Psoas muscle (tissue), 8 donors: ENCODE results near the gene LMOD1. TPM values are rescaled to one million over a fixed set of nuclear protein-coding genes. Genes with fewer than 3 reads are reported as not detected.

ENCODE experiments used
- ATAC-seq, 4 donors: fragments of 200-7000 bp; cut with Tn5 transposase; one replicate each; pipeline ENCODE4 v1.9.1; 2020; ENCODE audit warnings: moderate library complexity in 3 of 4, mild to moderate bottlenecking in 2 of 4
- DNase-seq, 2 donors: peaks; one replicate each; pipeline ENCODE4 v3.0.0-alpha.2; 2020
- H3K27ac ChIP-seq: fragments of 200-600 bp; one replicate; pipeline ENCODE4 v1.8.0; 2022
- H3K27me3 ChIP-seq, 3 donors: fragments of 200-600 bp in 1 of 3; one replicate each; pipeline versions ENCODE4 v1.6.1 to v1.8.0; 2013 to 2022; ENCODE audit warnings: low read length in 2 of 3, mild to moderate bottlenecking in 2 of 3, moderate library complexity in 1 of 3; ENCODE audit not compliant: insufficient read depth in 3 of 3
- H3K36me3 ChIP-seq, 2 donors: fragments of 200-600 bp in 1 of 2; one replicate each; pipeline versions ENCODE4 v1.6.1 to v1.8.0; 2013 to 2022; ENCODE audit warnings: low read depth in 1 of 2, mild to moderate bottlenecking in 1 of 2, moderate library complexity in 1 of 2; ENCODE audit not compliant: insufficient read depth in 1 of 2
- H3K4me1 ChIP-seq: fragments of 200-600 bp; one replicate; pipeline ENCODE4 v1.8.0; 2022
- H3K4me3 ChIP-seq: fragments of 200-600 bp; one replicate; pipeline ENCODE4 v1.8.0; 2022; ENCODE audit warnings: mild to moderate bottlenecking
- H3K9me3 ChIP-seq: fragments of 200-600 bp; one replicate; pipeline ENCODE4 v1.8.0; 2022
- WGBS, 3 donors: extraction: QIAGEN DNeasy Blood & Tissue Kit; methylation state at CpG; one replicate each; pipeline versions ENCODE4 v1.1.6 to v1.1.7; 2013; 5-methylcytosine and 5-hydroxymethylcytosine counted together
- intact Hi-C, 2 donors: fragments of 100-400 bp; cut with DNase I; formaldehyde crosslinking; loops; one replicate each; pipeline versions ENCODE4 v1.11.0 to v1.14.2; 2022
- polyA plus RNA-seq, 3 donors: library from polyadenylated mRNA; stranded (reverse); fragments of 200-250 nt; gene quantifications; one replicate each; pipeline ENCODE4 v1.2.3, GENCODE V29; 2013
- total RNA-seq, 4 donors: library from RNA; stranded (reverse); fragmentation: NEBNext Ultra II Directional in 2 of 4; extraction: Animal tissue kit (Norgen Biotek cat#: 25700) in 2 of 4; gene quantifications; one replicate each; pipeline versions ENCODE4 v1.2.1 to v1.2.4, GENCODE V29; 2021 to 2023
- TF ChIP-seq, protein P1 (sequence below): fragments of 200-600 bp; IDR thresholded peaks from one replicate; pipeline ENCODE4 v1.8.0; 2022; ENCODE audit warnings: antibody characterized with exemption
- donor health status: healthy with polysubstance abuse.
- donor health status: DM: no; HTN: no; CAD: no; lungs with moderate emphysema.
- donor health status: Bipolar disorder and iron deficiency.
- donor health status: healthy.
- donor health status: DM: yes; HTN: yes; CAD: no.
- donor health status: DM: no; HTN: no; CAD: no.
- donor health status: DM: no; HTN: no; CAD: no.
- donor health status: DM: yes; HTN: yes; CAD: no.

Gene LMOD1
- total and polyA plus RNA-seq, 7 donors: 4.9 to 45.4 (median 15.5) TPM

DNA sequence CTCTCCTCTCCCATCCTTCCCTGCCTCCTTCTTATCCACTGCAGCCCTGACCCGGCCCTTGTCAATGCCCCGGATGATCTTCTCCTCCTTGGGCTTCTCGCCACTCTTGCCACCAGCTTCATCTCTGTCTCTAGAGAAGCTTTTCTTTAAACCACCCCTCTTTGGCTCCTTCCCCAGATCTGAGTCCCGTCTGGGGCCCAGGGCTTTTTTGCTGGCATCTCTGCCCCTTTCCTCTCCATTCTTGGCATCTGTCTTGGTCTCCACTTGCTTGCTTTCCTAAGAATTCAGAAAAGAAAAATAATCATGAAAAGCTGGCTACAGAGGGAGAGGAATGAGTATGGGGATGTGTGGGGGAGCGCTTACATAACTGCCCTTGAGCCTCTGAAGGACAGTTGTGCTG is 45.9 kb downstream of the LMOD1 start:
- DNase-seq (no peak), ATAC-seq (no peak)
- peaks cover 0 to 33% of the 10 kb centered on the region in 2 donors for H3K36me3 ChIP-seq
- TF ChIP-seq, protein P1, sequence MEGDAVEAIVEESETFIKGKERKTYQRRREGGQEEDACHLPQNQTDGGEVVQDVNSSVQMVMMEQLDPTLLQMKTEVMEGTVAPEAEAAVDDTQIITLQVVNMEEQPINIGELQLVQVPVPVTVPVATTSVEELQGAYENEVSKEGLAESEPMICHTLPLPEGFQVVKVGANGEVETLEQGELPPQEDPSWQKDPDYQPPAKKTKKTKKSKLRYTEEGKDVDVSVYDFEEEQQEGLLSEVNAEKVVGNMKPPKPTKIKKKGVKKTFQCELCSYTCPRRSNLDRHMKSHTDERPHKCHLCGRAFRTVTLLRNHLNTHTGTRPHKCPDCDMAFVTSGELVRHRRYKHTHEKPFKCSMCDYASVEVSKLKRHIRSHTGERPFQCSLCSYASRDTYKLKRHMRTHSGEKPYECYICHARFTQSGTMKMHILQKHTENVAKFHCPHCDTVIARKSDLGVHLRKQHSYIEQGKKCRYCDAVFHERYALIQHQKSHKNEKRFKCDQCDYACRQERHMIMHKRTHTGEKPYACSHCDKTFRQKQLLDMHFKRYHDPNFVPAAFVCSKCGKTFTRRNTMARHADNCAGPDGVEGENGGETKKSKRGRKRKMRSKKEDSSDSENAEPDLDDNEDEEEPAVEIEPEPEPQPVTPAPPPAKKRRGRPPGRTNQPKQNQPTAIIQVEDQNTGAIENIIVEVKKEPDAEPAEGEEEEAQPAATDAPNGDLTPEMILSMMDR: no peak
- WGBS, 3 donors: 63 to 69% (median 65%) methylated on average over 5 of the region's 5 CpGs
- H3K4me1 ChIP-seq: peaks cover 37% of the 10 kb centered on the region
- no peak overlapping the region for H3K27ac ChIP-seq
- H3K4me3 ChIP-seq: no peak overlapping the region
- no peaks in the 10 kb centered on the region for H3K27me3 ChIP-seq
- H3K9me3 ChIP-seq: no peaks in the 10 kb centered on the region
- intact Hi-C loops: no loop called here

DNA sequence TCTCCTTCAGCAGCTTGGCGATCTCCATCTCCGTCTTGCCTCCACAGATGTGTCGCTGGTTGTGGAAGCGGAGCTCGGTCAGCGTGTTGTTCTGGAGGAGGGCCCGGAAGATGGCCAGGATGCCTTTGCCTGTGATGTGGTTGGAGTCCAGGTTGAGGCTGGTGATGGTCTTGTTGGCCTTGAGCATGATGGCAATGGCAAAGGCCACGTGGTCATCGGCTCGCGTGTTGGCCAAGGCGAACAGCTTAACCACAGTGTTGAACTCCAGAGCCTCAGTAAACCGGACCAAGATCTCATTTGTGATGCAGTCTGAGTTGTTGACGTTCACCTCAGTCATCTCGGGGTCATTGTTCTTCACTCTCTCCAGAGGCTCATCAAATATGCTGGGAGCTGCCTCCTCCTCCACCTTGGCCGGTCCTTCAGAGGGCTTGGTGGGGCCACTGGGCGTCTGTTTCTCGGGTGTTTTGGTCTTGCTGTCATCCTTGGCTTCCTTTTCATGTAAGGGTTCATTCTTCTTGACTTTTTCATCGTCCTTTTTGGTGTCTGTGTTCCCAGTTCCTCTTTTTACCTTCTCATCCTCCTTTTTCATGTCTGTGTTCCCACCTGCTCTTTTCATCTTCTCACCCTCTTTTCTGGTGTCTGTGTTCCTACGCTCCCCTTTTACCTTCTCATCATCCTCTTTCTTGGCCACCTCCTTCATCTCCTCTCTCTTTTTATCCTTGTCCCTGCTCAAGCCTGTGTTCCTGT is 46.5 kb downstream of the LMOD1 start:
- intact Hi-C loops: loop anchor here (5.0 to 10.0 kb wide), 2 partner anchors 57 to 235 kb away; partner anchors contain the start of gene TIMM17A (in 2 of the 2)
- DNase-seq (no peak), ATAC-seq (no peak)
- peaks cover 35% of the 10 kb centered on the region for H3K4me1 ChIP-seq
- no peak overlapping the region for H3K4me3 ChIP-seq
- TF ChIP-seq, protein P1: no peak
- 71 to 89% (median 76%) methylated on average over 20 of the region's 20 CpGs for WGBS, 3 donors
- H3K36me3 ChIP-seq: peaks cover 0 to 33% of the 10 kb centered on the region in 2 donors
- peak overlapping the region; percentile 21 for H3K27ac ChIP-seq
- H3K9me3 ChIP-seq: no peaks in the 10 kb centered on the region
- no peaks in the 10 kb centered on the region for H3K27me3 ChIP-seq

DNA sequence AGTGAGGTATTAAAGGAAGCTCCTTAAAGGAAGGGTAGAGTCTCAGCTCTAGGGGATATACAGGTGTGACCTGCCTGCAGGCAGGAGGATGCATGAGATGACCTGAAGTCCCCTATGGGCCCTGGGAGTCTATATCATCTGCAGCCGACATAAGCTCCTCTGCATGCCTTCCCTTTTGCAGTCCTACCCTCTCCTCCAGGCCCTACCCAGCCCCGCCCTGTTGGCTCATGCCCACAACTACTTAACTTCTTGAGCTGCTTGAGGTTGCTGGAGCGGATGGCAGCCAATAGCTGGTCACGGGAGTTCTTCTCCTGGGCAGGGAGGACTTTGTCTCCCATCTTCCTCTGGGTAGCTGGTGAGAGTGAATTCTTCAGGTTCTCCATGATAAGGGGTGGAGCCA is 47.4 kb downstream of the LMOD1 start:
- TF ChIP-seq, protein P1: no peak
- no peaks in the 10 kb centered on the region for H3K27me3 ChIP-seq
- 38 to 49% (median 49%) methylated on average over 4 of the region's 4 CpGs for WGBS, 3 donors
- peaks cover 0 to 34% of the 10 kb centered on the region in 2 donors for H3K36me3 ChIP-seq
- ATAC-seq (no peak), DNase-seq (no peak)
- H3K9me3 ChIP-seq: no peaks in the 10 kb centered on the region
- intact Hi-C loops: loop anchor here (5.0 to 10.0 kb wide), 2 partner anchors 58 to 236 kb away; partner anchors contain the start of gene TIMM17A (in 2 of the 2)
- H3K27ac ChIP-seq: peak overlapping the region; percentile 21
- no peak overlapping the region for H3K4me3 ChIP-seq
- peaks cover 31% of the 10 kb centered on the region for H3K4me1 ChIP-seq

DNA sequence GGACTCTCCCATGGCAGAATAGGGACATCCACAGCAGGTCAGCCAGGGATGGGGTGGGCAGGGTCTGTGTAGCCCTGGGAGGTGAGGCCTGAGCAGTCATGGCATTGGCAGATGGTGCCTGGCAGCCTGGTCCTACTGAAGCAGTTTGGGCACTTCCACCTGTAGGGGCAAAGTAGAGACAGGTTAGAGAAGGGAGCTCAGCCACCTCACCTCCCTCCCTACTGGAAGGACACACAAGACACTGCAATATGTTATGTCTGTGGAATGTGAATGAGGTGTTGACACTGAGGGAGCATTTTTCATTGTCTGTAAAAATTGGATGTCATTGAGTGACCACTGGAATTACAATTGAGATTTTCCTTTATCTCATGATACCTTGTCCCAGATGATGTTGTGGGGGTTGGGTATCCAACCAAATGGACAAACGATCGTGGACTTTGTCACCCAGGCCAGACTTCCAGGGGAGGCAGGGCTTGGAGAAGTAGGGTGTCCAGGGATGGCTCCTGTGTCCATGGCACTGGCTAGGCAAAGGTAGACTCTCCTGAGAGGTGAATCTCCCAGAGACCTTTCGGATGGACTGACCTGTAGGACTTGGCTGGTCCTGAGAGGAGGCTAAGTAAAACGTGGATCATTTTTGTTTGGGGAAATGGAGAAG is 48.0 kb downstream of the LMOD1 start:
- H3K27ac ChIP-seq: peak overlapping the region; percentile 21
- TF ChIP-seq, protein P1: no peak
- H3K36me3 ChIP-seq: peaks cover 0 to 40% of the 10 kb centered on the region in 2 donors
- intact Hi-C loops: loop anchor here (5.0 to 10.0 kb wide), 2 partner anchors 59 to 236 kb away; partner anchors contain the start of gene TIMM17A (in 2 of the 2)
- H3K4me3 ChIP-seq: no peak overlapping the region
- no peaks in the 10 kb centered on the region for H3K27me3 ChIP-seq
- WGBS, 3 donors: 41 to 69% (median 56%) methylated on average over 4 of the region's 4 CpGs
- H3K4me1 ChIP-seq: peaks cover 35% of the 10 kb centered on the region
- ATAC-seq (no peak), DNase-seq (no peak)
- H3K9me3 ChIP-seq: no peaks in the 10 kb centered on the region
